Upper lobe of left lung (tissue), 4 donors: ENCODE data around the gene VPS26B.

Source experiments
- POLR2A ChIP-seq, 4 donors: fragments of 450-650 bp; IDR thresholded peaks; one replicate each; pipeline ENCODE4 v1.5.1; 2016 to 2017; ENCODE audit warnings: antibody characterized with exemption in 4 of 4, mild to moderate bottlenecking in 2 of 4
- TF ChIP-seq, protein P1 (sequence below), 6 experiments: fragments of 450-650 bp in 4 of 6; fragments of 200-600 bp in 2 of 6; sonication (generic) in 2 of 6; IDR thresholded peaks; one replicate each; pipeline ENCODE4 v1.5.1; 2016 to 2019; ENCODE audit warnings: antibody characterized with exemption in 6 of 6

DNA sequence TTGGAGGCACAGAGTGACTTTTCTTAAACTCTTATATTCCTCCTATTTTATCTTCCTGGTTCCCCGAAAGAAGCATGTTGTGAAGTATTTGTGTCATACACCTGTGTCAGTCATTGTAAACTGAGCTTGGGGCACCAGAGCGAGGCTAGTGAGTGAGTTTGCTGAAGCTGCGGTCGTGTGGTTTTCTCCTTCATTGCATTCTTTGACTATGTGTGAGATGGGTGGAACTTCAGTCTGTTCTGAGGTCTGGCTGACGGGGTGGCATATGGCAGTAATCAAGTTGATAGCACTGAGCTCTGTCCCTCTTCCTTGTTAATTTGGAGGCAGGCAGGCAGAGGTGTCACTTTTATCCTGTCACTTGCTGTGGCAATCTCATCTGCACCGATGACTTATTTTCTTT lies 4.2 kb downstream of the VPS26B start:
- TF ChIP-seq, protein P1, sequence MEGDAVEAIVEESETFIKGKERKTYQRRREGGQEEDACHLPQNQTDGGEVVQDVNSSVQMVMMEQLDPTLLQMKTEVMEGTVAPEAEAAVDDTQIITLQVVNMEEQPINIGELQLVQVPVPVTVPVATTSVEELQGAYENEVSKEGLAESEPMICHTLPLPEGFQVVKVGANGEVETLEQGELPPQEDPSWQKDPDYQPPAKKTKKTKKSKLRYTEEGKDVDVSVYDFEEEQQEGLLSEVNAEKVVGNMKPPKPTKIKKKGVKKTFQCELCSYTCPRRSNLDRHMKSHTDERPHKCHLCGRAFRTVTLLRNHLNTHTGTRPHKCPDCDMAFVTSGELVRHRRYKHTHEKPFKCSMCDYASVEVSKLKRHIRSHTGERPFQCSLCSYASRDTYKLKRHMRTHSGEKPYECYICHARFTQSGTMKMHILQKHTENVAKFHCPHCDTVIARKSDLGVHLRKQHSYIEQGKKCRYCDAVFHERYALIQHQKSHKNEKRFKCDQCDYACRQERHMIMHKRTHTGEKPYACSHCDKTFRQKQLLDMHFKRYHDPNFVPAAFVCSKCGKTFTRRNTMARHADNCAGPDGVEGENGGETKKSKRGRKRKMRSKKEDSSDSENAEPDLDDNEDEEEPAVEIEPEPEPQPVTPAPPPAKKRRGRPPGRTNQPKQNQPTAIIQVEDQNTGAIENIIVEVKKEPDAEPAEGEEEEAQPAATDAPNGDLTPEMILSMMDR (IDR thresholded peaks at IDR 0.05): no peak
- TF ChIP-seq POLR2A (IDR thresholded peaks at IDR 0.05): no peak
